Stomach (tissue), 9 donors: Measurements from ENCODE around the gene SHISAL2A. TPM values are rescaled to one million over a fixed set of nuclear protein-coding genes. Genes with fewer than 3 reads are reported as not detected.

Source experiments
- DNase-seq, 2 donors: peaks; one replicate each; pipeline versions ENCODE4 v3.0.0 to v3.0.0-alpha.2; 2013 to 2019
- H3K27ac ChIP-seq, 5 donors: fragments of 200-600 bp in 4 of 5; sonication (generic) in 4 of 5; one replicate each; pipeline ENCODE4 v1.5.1; 2013 to 2019; ENCODE audit warnings: mild to moderate bottlenecking in 1 of 5, moderate library complexity in 1 of 5
- H3K27me3 ChIP-seq, 3 donors: fragments of 200-600 bp; sonication (generic); one replicate each; pipeline ENCODE4 v1.5.1; 2017 to 2019; ENCODE audit warnings: mixed run types in 1 of 3
- H3K36me3 ChIP-seq, 4 donors: fragments of 200-600 bp; sonication (generic); 1 replicate in 3 of 4; 2 replicates in 1 of 4; pipeline ENCODE4 v1.5.1; 2016 to 2019
- H3K4me1 ChIP-seq, 4 donors: fragments of 200-600 bp; sonication (generic); one replicate each; pipeline ENCODE4 v1.5.1; 2016 to 2019
- H3K4me3 ChIP-seq, 4 donors: fragments of 200-600 bp; sonication (generic) in 3 of 4; one replicate each; pipeline ENCODE4 v1.5.1; 2016 to 2019; ENCODE audit warnings: mild to moderate bottlenecking in 1 of 4
- H3K9me3 ChIP-seq, 4 donors: fragments of 200-600 bp; sonication (generic); one replicate each; pipeline ENCODE4 v1.5.1; 2016 to 2019
- CTCF ChIP-seq, 7 experiments: fragments of 450-650 bp in 4 of 7; fragments of 200-600 bp in 3 of 7; sonication (generic) in 3 of 7; IDR thresholded peaks; one replicate each; pipeline ENCODE4 v1.5.1; 2016 to 2019; ENCODE audit warnings: antibody characterized with exemption in 7 of 7, control low read depth in 2 of 7, mild to moderate bottlenecking in 1 of 7
- EP300 ChIP-seq: sonication (generic); formaldehyde crosslinking; IDR thresholded peaks from one replicate; pipeline ENCODE4 v1.6.1; 2017; ENCODE audit warnings: antibody characterized with exemption
- POLR2A ChIP-seq, 4 donors: fragments of 450-650 bp; IDR thresholded peaks; one replicate each; pipeline ENCODE4 v1.6.1; 2016; ENCODE audit warnings: antibody characterized with exemption in 4 of 4, control low read depth in 2 of 4, mild to moderate bottlenecking in 1 of 4, moderate library complexity in 1 of 4
- POLR2AphosphoS5 ChIP-seq, 3 donors: sonication (generic); formaldehyde crosslinking; IDR thresholded peaks; one replicate each; pipeline ENCODE4 v1.6.1; 2016; ENCODE audit warnings: antibody characterized with exemption in 3 of 3
- WGBS, 5 donors: extraction: QIAGEN DNeasy Blood & Tissue Kit in 3 of 5; methylation state at CpG; one replicate each; pipeline versions ENCODE4 v1.1.5 to v1.1.7; 2013 to 2018; 5-methylcytosine and 5-hydroxymethylcytosine counted together
- intact Hi-C: fragments of 100-400 bp; cut with DNase I; formaldehyde crosslinking; loops from one replicate; pipeline ENCODE4 v1.15.1; 2023; ENCODE audit warnings: low total_unique reads
- polyA plus RNA-seq, 3 donors: library from polyadenylated mRNA; stranded (reverse); fragments of 200-250 nt; gene quantifications; one replicate each; pipeline ENCODE4 v1.2.3, GENCODE V29; 2013
- total RNA-seq, 5 donors: library from RNA; depleted of rRNA; stranded (reverse); fragments of >200 nt; gene quantifications; one replicate each; pipeline versions ENCODE4 v1.1.0 to v1.2.3, GENCODE V29; 2014 to 2016
- donor health status: healthy with polysubstance abuse.
- donor health status: Bipolar disorder and iron deficiency.
- donor health status: healthy.

The SHISAL2A gene
- total and polyA plus RNA-seq, 8 donors: 0.20 to 2.4 TPM; not detected in 6

- Histone ChIP-seq H3K4me1 (peaks cover 10 to 32% (median 14%) of the 10 kb centered on the region in 4 donors), H3K27me3 (peaks cover 0 to 48% (median 24%) of the 10 kb centered on the region in 3 donors), H3K4me3 (no peak overlapping the region), H3K36me3 (no peaks in the 10 kb centered on the region), H3K9me3 (no peaks in the 10 kb centered on the region), H3K27ac (peak overlapping the region in 1 of 5 donors; percentile 48)
- intact Hi-C loops: no loop called here
- no peak for TF ChIP-seq POLR2AphosphoS5 (IDR thresholded peaks at IDR 0.05)
- no peak for TF ChIP-seq POLR2A (IDR thresholded peaks at IDR 0.05)
- no peak for DNase-seq
- 83 to 92% (median 91%) methylated on average over 4 of the region's 4 CpGs for WGBS, 5 donors
Measured at GRCh38 chr1:52634111-52634510, 1.1 kb downstream of the SHISAL2A start.

GRCh38 chr1:52635321-52636089 lies 2.5 kb downstream of the SHISAL2A start:
- no peaks in the 10 kb centered on the region for H3K9me3 ChIP-seq
- H3K36me3 ChIP-seq: no peaks in the 10 kb centered on the region
- no peak for DNase-seq
- WGBS, 5 donors: 38 to 55% (median 49%) methylated on average over 4 of the region's 4 CpGs
- intact Hi-C loops: no loop called here
- no peak for TF ChIP-seq CTCF (IDR thresholded peaks at IDR 0.05)
- no peak for TF ChIP-seq POLR2AphosphoS5 (IDR thresholded peaks at IDR 0.05)
- no peak for TF ChIP-seq EP300
- TF ChIP-seq POLR2A (IDR thresholded peaks at IDR 0.05): no peak
- peaks cover 10 to 28% (median 12%) of the 10 kb centered on the region in 4 donors for H3K4me1 ChIP-seq
- no peak overlapping the region for H3K4me3 ChIP-seq
- H3K27me3 ChIP-seq: peaks cover 0 to 39% (median 24%) of the 10 kb centered on the region in 3 donors
- H3K27ac ChIP-seq: no peak overlapping the region

GRCh38 chr1:52636721-52637695 lies 4.0 kb downstream of the SHISAL2A start:
- H3K4me1 ChIP-seq: peaks cover 10 to 28% (median 12%) of the 10 kb centered on the region in 4 donors
- H3K4me3 ChIP-seq: no peak overlapping the region
- H3K9me3 ChIP-seq: no peaks in the 10 kb centered on the region
- TF ChIP-seq CTCF (IDR thresholded peaks at IDR 0.05): no peak
- no peak for TF ChIP-seq POLR2AphosphoS5 (IDR thresholded peaks at IDR 0.05)
- TF ChIP-seq EP300: no peak
- no peak for TF ChIP-seq POLR2A (IDR thresholded peaks at IDR 0.05)
- peak in 1 of 2 donors; percentile 59 for DNase-seq
- WGBS, 5 donors: 62 to 72% (median 69%) methylated on average over 11 of the region's 11 CpGs
- intact Hi-C loops: no loop called here
- H3K27me3 ChIP-seq: peaks cover 0 to 28% (median 18%) of the 10 kb centered on the region in 3 donors
- no peaks in the 10 kb centered on the region for H3K36me3 ChIP-seq
- H3K27ac ChIP-seq: peak overlapping the region; percentile 50 to 84 (median 61)

GRCh38 chr1:52637946-52638345 lies 5.0 kb downstream of the SHISAL2A start:
- no peak for DNase-seq
- Histone ChIP-seq H3K36me3 (no peaks in the 10 kb centered on the region), H3K4me3 (no peak overlapping the region), H3K27me3 (peaks cover 0 to 18% (median 8%) of the 10 kb centered on the region in 3 donors), H3K9me3 (no peaks in the 10 kb centered on the region), H3K4me1 (peaks cover 6 to 21% (median 7%) of the 10 kb centered on the region in 4 donors), H3K27ac (peak overlapping the region in 3 of 5 donors; percentile 61 to 84 (median 71))
- TF ChIP-seq POLR2AphosphoS5 (IDR thresholded peaks at IDR 0.05): no peak
- TF ChIP-seq POLR2A (IDR thresholded peaks at IDR 0.05): no peak
- TF ChIP-seq CTCF (IDR thresholded peaks at IDR 0.05): no peak
- 72 to 83% (median 80%) methylated on average over 4 of the region's 4 CpGs for WGBS, 5 donors
- intact Hi-C loops: no loop called here
